ENCODE measurements around the gene FBXO47.
A peak's percentile ranks its signal among the peaks of the same experiment; 100 is the strongest.
"Not testable (repeated sequence)": the region's sequence is repeated elsewhere in the genome, so short reads cannot be mapped to it uniquely, and the experiment has no call there.

FBXO47 gene

GRCh38 chr17:38921756-38922411 lies 45.3 kb downstream of the FBXO47 start:
- DNase-seq: no peak

- no peak for DNase-seq
Measured at GRCh38 chr17:38920374-38921291, 46.6 kb downstream of the FBXO47 start.

- no peak for DNase-seq
Measured at GRCh38 chr17:38919316-38920078, 47.7 kb downstream of the FBXO47 start.

- no peak for DNase-seq
Measured at GRCh38 chr17:38918916-38919315, 48.3 kb downstream of the FBXO47 start.

GRCh38 chr17:38918129-38918913 lies 48.9 kb downstream of the FBXO47 start:
- DNase-seq: no peak

- peak; percentile 9 for DNase-seq
Measured at GRCh38 chr17:38917259-38917658, 49.9 kb downstream of the FBXO47 start.

- DNase-seq: no peak
Measured at GRCh38 chr17:38916771-38917170, 50.4 kb downstream of the FBXO47 start.

GRCh38 chr17:38915639-38915995 lies 51.6 kb downstream of the FBXO47 start:
- no peak for DNase-seq

GRCh38 chr17:38914741-38915638 lies 52.2 kb downstream of the FBXO47 start:
- no peak for DNase-seq

- no peak for DNase-seq
Measured at GRCh38 chr17:38912221-38912813, 54.9 kb downstream of the FBXO47 start.

GRCh38 chr17:38911731-38912081 lies 55.5 kb downstream of the FBXO47 start:
- DNase-seq: not testable (repeated sequence)

- DNase-seq: no peak
Measured at GRCh38 chr17:38911081-38911730, 56.0 kb downstream of the FBXO47 start.

GRCh38 chr17:38910325-38910724 lies 56.9 kb downstream of the FBXO47 start:
- DNase-seq: no peak

GRCh38 chr17:38908676-38909181 lies 58.5 kb downstream of the FBXO47 start:
- DNase-seq: no peak

- no peak for DNase-seq
Measured at GRCh38 chr17:38907930-38908675, 59.1 kb downstream of the FBXO47 start.

GRCh38 chr17:38906460-38907228 lies 60.6 kb downstream of the FBXO47 start:
- no peak for DNase-seq

- no peak for DNase-seq
Measured at GRCh38 chr17:38905375-38905774, 61.8 kb downstream of the FBXO47 start.

- no peak for DNase-seq
Measured at GRCh38 chr17:38904892-38905291, 62.3 kb downstream of the FBXO47 start.

- DNase-seq: no peak
Measured at GRCh38 chr17:38903404-38903803, 63.8 kb downstream of the FBXO47 start.
